DND-41 (cell line): ENCODE measurements around the gene EYS.

Experiments
- EZH2 ChIP-seq: IDR thresholded peaks from 3 replicates; pipeline ENCODE4 v1.6.1; 2012; ENCODE audit warnings: borderline replicate concordance, low read depth, mild to moderate bottlenecking, moderate library complexity, low read length, inconsistent platforms; ENCODE audit not compliant: severe bottlenecking
- TF ChIP-seq, protein P1 (sequence below): IDR thresholded peaks from 2 replicates; pipeline ENCODE4 v1.5.1; 2012; ENCODE audit warnings: borderline replicate concordance, low read length, moderate library complexity, mild to moderate bottlenecking; ENCODE audit not compliant: poor library complexity, severe bottlenecking; ENCODE audit errors: extremely low read depth

GRCh38 chr6:64672651-64673050, 1034.4 kb downstream of the EYS start:
- TF ChIP-seq, protein P1, sequence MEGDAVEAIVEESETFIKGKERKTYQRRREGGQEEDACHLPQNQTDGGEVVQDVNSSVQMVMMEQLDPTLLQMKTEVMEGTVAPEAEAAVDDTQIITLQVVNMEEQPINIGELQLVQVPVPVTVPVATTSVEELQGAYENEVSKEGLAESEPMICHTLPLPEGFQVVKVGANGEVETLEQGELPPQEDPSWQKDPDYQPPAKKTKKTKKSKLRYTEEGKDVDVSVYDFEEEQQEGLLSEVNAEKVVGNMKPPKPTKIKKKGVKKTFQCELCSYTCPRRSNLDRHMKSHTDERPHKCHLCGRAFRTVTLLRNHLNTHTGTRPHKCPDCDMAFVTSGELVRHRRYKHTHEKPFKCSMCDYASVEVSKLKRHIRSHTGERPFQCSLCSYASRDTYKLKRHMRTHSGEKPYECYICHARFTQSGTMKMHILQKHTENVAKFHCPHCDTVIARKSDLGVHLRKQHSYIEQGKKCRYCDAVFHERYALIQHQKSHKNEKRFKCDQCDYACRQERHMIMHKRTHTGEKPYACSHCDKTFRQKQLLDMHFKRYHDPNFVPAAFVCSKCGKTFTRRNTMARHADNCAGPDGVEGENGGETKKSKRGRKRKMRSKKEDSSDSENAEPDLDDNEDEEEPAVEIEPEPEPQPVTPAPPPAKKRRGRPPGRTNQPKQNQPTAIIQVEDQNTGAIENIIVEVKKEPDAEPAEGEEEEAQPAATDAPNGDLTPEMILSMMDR = no peak
- TF ChIP-seq EZH2 = no peak
